ENCODE results near the gene ADAM8. TPM values are rescaled to one million over a fixed set of nuclear protein-coding genes. Genes with fewer than 3 reads are reported as not detected.

Gene ADAM8
- total and polyA plus RNA-seq, 2 donors (not counting 1 experiment from before 2014, with no cell fraction given): 116 to 196 TPM

DNA sequence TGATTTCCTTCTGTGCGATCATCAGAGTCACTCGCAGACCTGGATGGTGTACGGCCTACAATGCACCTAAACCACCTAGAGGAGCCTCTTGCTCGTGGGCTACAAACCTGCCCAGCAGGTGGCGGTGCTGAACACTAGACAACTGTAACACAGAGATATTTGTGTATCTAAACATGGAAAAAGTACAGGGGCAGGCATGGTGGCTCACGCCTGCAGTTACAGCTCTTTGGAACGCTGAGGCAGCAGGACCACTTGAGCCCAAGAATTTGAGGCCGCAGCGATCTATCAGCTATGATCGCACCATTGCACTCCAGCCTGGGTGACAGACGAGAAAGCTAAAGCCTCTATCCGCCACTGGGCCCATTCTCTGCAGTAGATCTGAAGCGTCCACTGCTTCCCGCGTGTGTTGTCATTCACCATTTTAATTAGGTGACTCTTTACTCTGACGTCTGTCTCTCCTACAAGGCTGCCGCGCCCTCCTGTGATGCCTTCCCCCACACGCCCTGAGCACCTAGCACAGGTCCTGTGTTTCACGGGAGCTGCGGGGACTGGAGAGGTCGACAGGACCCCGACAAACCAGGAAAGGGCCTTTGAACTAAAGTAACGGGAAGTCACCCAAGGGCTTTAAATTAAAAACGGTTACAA, 31.2 kb upstream of the ADAM8 start:
- CTCF ChIA-PET: interaction anchor here (1.0 to 3.4 kb wide), 12 partner anchors 22 to 393 kb away, joined by 3 to 21 read pairs (median 4); no protein-coding TSS in a partner anchor
- H4K20me1 ChIP-seq (ENCODE audit: control insufficient read depth, insufficient read depth, low read length, poor library complexity, severe bottlenecking): peaks cover 44% of the 10 kb centered on the region
- TF ChIP-seq EZH2 (IDR thresholded peaks at IDR 0.05; ENCODE audit: borderline replicate concordance, insufficient read depth, low read depth, low read length, poor library complexity, severe bottlenecking): no peak
- TF ChIP-seq, protein P1, sequence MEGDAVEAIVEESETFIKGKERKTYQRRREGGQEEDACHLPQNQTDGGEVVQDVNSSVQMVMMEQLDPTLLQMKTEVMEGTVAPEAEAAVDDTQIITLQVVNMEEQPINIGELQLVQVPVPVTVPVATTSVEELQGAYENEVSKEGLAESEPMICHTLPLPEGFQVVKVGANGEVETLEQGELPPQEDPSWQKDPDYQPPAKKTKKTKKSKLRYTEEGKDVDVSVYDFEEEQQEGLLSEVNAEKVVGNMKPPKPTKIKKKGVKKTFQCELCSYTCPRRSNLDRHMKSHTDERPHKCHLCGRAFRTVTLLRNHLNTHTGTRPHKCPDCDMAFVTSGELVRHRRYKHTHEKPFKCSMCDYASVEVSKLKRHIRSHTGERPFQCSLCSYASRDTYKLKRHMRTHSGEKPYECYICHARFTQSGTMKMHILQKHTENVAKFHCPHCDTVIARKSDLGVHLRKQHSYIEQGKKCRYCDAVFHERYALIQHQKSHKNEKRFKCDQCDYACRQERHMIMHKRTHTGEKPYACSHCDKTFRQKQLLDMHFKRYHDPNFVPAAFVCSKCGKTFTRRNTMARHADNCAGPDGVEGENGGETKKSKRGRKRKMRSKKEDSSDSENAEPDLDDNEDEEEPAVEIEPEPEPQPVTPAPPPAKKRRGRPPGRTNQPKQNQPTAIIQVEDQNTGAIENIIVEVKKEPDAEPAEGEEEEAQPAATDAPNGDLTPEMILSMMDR (IDR thresholded peaks at IDR 0.05): peak; percentile 75
- peak; percentile 26 for ATAC-seq (ENCODE audit: low read depth)
- Mint-ChIP-seq H3K27me3 (no peaks in the 10 kb centered on the region), H3K4me1 (peaks cover 37% of the 10 kb centered on the region), H3K27ac (peak overlapping the region; percentile 99), H3K4me3 (peak overlapping the region; percentile 98), H3K9me3 (ENCODE audit: insufficient read depth) (no peaks in the 10 kb centered on the region)
- peak overlapping the region; percentile 86 for H3K4me2 ChIP-seq (replicated peaks; ENCODE audit: low read depth, low read length, poor library complexity, severe bottlenecking)
- H3K4me1 ChIP-seq (ENCODE audit: control insufficient read depth in 2 of 2, insufficient read depth in 2 of 2, low read length in 2 of 2): peaks cover 21 to 36% of the 10 kb centered on the region in 2 donors
- H3K9me3 ChIP-seq (ENCODE audit: control extremely low read depth in 1 of 3, control insufficient read depth in 2 of 3, insufficient read depth in 1 of 3, low read length in 2 of 3): peaks cover 0 to 3% (median 0%) of the 10 kb centered on the region in 3 donors
- WGBS (ENCODE audit: insufficient coverage): 4% methylated on average over 23 of the region's 25 CpGs
- H3K27me3 ChIP-seq (replicated peaks in 1 of 4; ENCODE audit: control extremely low read depth in 1 of 4, control insufficient read depth in 3 of 4, insufficient read depth in 4 of 4, low read length in 3 of 4): no peaks in the 10 kb centered on the region
- POLR2A ChIA-PET: interaction anchor here (2.5 kb wide), 1 partner anchor 32 kb away, joined by 12 read pairs; the partner anchor contains the start of gene ADAM8
- H3K9ac ChIP-seq (ENCODE audit: low read length): peak overlapping the region; percentile 86
- H3K4me3 ChIP-seq (ENCODE audit: control extremely low read depth in 1 of 5, extremely low read depth in 1 of 5, insufficient read depth in 1 of 5, low read depth in 2 of 5, low read length in 4 of 5): peak overlapping the region; percentile 73 to 94 (median 91)
- H3K79me2 ChIP-seq (ENCODE audit: control insufficient read depth, insufficient read depth, low read length): peaks cover 57% of the 10 kb centered on the region
- intact Hi-C loops (cut with micrococcal nuclease): loop anchor here (2.0 to 5.0 kb wide), 3 partner anchors 49 to 771 kb away; partner anchors contain the start of genes FUOM and INPP5A
- peak; percentile 88 for DNase-seq
- peaks cover 0 to 40% of the 10 kb centered on the region in 2 experiments for H3K36me3 ChIP-seq (replicated peaks in 1 of 2; ENCODE audit: control extremely low read depth in 1 of 2, control insufficient read depth in 1 of 2, extremely low read depth in 1 of 2, insufficient read depth in 2 of 2, low read length in 1 of 2)
- H2AFZ ChIP-seq (ENCODE audit: insufficient read depth, low read depth, low read length, poor library complexity, severe bottlenecking): peak overlapping the region; percentile 83
- H3K27ac ChIP-seq (ENCODE audit: low read length in 2 of 2): peak overlapping the region; percentile 96 to 97

DNA sequence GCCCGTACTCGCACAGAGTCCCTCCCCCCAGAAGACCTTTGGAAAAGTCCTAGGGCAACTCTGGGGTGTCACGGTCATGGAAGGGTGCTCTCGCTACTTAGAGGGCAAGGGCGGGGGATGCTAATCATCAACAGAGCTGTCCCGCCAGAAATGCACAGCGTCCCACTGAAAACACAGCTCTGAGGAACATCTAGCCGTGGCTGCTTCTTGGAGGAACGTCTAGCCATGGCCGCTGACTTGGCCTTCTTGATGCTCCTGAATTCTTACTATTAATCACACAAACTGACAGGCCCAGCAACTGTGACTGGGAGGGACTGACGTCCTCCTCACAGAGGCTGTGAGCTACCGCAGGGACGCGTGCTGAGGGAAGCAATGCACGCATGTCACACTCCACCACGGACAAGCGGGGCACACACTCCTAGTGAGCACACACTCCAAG, 30.3 kb upstream of the ADAM8 start:
- TF ChIP-seq, protein P1 (IDR thresholded peaks at IDR 0.05): no peak
- no peak for TF ChIP-seq EZH2 (IDR thresholded peaks at IDR 0.05; ENCODE audit: borderline replicate concordance, insufficient read depth, low read depth, low read length, poor library complexity, severe bottlenecking)
- H3K9ac ChIP-seq (ENCODE audit: low read length): no peak overlapping the region
- peaks cover 0 to 3% (median 0%) of the 10 kb centered on the region in 3 donors for H3K9me3 ChIP-seq (ENCODE audit: control extremely low read depth in 1 of 3, control insufficient read depth in 2 of 3, insufficient read depth in 1 of 3, low read length in 2 of 3)
- peaks cover 0 to 39% of the 10 kb centered on the region in 2 experiments for H3K36me3 ChIP-seq (replicated peaks in 1 of 2; ENCODE audit: control extremely low read depth in 1 of 2, control insufficient read depth in 1 of 2, extremely low read depth in 1 of 2, insufficient read depth in 2 of 2, low read length in 1 of 2)
- H3K4me3 ChIP-seq (ENCODE audit: control extremely low read depth in 1 of 5, extremely low read depth in 1 of 5, insufficient read depth in 1 of 5, low read depth in 2 of 5, low read length in 4 of 5): no peak overlapping the region
- ATAC-seq (ENCODE audit: low read depth) (no peak), DNase-seq (no peak)
- no peaks in the 10 kb centered on the region for H3K9me3 Mint-ChIP-seq (ENCODE audit: insufficient read depth)
- peaks cover 37% of the 10 kb centered on the region for H3K4me1 Mint-ChIP-seq
- POLR2A ChIA-PET: interaction anchor here (2.5 kb wide), 1 partner anchor 31 kb away, joined by 12 read pairs; the partner anchor contains the start of gene ADAM8
- no peaks in the 10 kb centered on the region for H3K27me3 Mint-ChIP-seq
- peak overlapping the region; percentile 37 for H3K27ac Mint-ChIP-seq
- 92% methylated on average over 16 of the region's 17 CpGs for WGBS (ENCODE audit: insufficient coverage)
- peaks cover 54% of the 10 kb centered on the region for H4K20me1 ChIP-seq (ENCODE audit: control insufficient read depth, insufficient read depth, low read length, poor library complexity, severe bottlenecking)
- peak overlapping the region; percentile 86 for H3K4me2 ChIP-seq (replicated peaks; ENCODE audit: low read depth, low read length, poor library complexity, severe bottlenecking)
- peak overlapping the region; percentile 98 for H3K4me3 Mint-ChIP-seq
- H3K27me3 ChIP-seq (replicated peaks in 1 of 4; ENCODE audit: control extremely low read depth in 1 of 4, control insufficient read depth in 3 of 4, insufficient read depth in 4 of 4, low read length in 3 of 4): no peaks in the 10 kb centered on the region
- no peak overlapping the region for H2AFZ ChIP-seq (ENCODE audit: insufficient read depth, low read depth, low read length, poor library complexity, severe bottlenecking)
- peaks cover 67% of the 10 kb centered on the region for H3K79me2 ChIP-seq (ENCODE audit: control insufficient read depth, insufficient read depth, low read length)
- H3K27ac ChIP-seq (ENCODE audit: low read length in 2 of 2): peak overlapping the region; percentile 7 to 96
- intact Hi-C loops (cut with micrococcal nuclease): loop anchor here (5.0 kb wide), 2 partner anchors 50 to 770 kb away; partner anchors contain the start of genes FUOM and INPP5A
- peaks cover 21 to 36% of the 10 kb centered on the region in 2 donors for H3K4me1 ChIP-seq (ENCODE audit: control insufficient read depth in 2 of 2, insufficient read depth in 2 of 2, low read length in 2 of 2)
- CTCF ChIA-PET: interaction anchor here (0.8 to 3.4 kb wide), 10 partner anchors 11 to 163 kb away, joined by 4 to 21 read pairs (median 5); no protein-coding TSS in a partner anchor
